GM12878 (cell line): ENCODE results near the gene MMP14. TPM values are rescaled to one million over a fixed set of nuclear protein-coding genes. Genes with fewer than 3 reads are reported as not detected.
A peak's percentile ranks its signal among the peaks of the same experiment; 100 is the strongest.
"Not testable (repeated sequence)": the region's sequence is repeated elsewhere in the genome, so short reads cannot be mapped to it uniquely, and the experiment has no call there.

Source experiments
- ATAC-seq: fragments of 200-7000 bp; cut with Tn5 transposase; 3 replicates; pipeline ENCODE4 v1.9.1; 2020; ENCODE audit warnings: mild to moderate bottlenecking, moderate library complexity
- BruUV-seq: library from RNA; stranded (reverse); fragments of 400-500 nt; replicated peaks from 2 replicates; lab custom pipeline; 2021; lab: Mats Ljungman, UMichigan
- CTCF ChIA-PET: fragments of 300-600 bp; sonication (Branson Sonifier 250); formaldehyde crosslinking; extraction: SDS; loops from one replicate; lab custom pipeline; 2021; ENCODE audit warnings: inconsistent platforms; lab: Yijun Ruan, JAX
- POLR2A ChIA-PET: fragments of 350-600 bp; formaldehyde crosslinking; extraction: SDS; loops from one replicate; lab custom pipeline; 2021; ENCODE audit warnings: inconsistent platforms; lab: Charles Lee
- RAD21 ChIA-PET: fragments of 300-600 bp; sonication (Branson Sonifier 250); formaldehyde crosslinking; loops from one replicate; lab custom pipeline; 2023; ENCODE audit warnings: antibody characterized with exemption; ENCODE audit not compliant: unreplicated experiment; lab: Charles Lee
- SMC1A ChIA-PET: fragments of 300-600 bp; sonication (Branson Sonifier 250); formaldehyde crosslinking; loops from one replicate; lab custom pipeline; 2023; ENCODE audit not compliant: unreplicated experiment, uncharacterized antibody; lab: Charles Lee
- DNase-seq: peaks from one replicate; pipeline ENCODE4 v3.0.0-alpha.2; 2011; ENCODE audit warnings: low read depth, low spot score
- FAIRE-seq: peaks from 3 replicates; lab custom pipeline; 2011; peaks lifted over from hg19 to GRCh38; lab: Jason Lieb, UNC
- H2AFZ ChIP-seq: 2 replicates; pipeline ENCODE4 v1.6.0; 2011; ENCODE audit warnings: low read depth, low read length, control low read depth; ENCODE audit not compliant: control insufficient read depth
- H3K27ac ChIP-seq: 2 replicates; pipeline ENCODE4 v1.5.1; 2011; ENCODE audit warnings: control low read depth; ENCODE audit not compliant: control insufficient read depth, insufficient read depth
- H3K27me3 ChIP-seq, 2 experiments: replicated peaks in 1 of 2; 2 replicates each; pipeline versions ENCODE4 v1.6.0 to v1.6.1; 2011; ENCODE audit warnings: low read length in 1 of 2; ENCODE audit not compliant: control insufficient read depth in 2 of 2, insufficient read depth in 2 of 2
- H3K36me3 ChIP-seq, 2 experiments: 2 replicates each; pipeline ENCODE4 v1.5.1; 2011; ENCODE audit warnings: low read length in 1 of 2; ENCODE audit not compliant: control insufficient read depth in 2 of 2, insufficient read depth in 2 of 2
- H3K4me1 ChIP-seq: 2 replicates; pipeline ENCODE4 v1.6.1; 2011; ENCODE audit warnings: mild to moderate bottlenecking, low read length, moderate library complexity, mixed read lengths; ENCODE audit not compliant: control insufficient read depth, insufficient read depth
- H3K4me2 ChIP-seq: 2 replicates; pipeline ENCODE4 v1.6.0; 2011; ENCODE audit warnings: control low read depth; ENCODE audit not compliant: control insufficient read depth, insufficient read depth
- H3K4me3 ChIP-seq: fragments of 200-600 bp; sonication (generic); 2 replicates; pipeline ENCODE4 v1.5.1; 2016
- H3K79me2 ChIP-seq: 2 replicates; pipeline ENCODE4 v1.6.0; 2011; ENCODE audit warnings: low read length; ENCODE audit not compliant: control insufficient read depth, insufficient read depth
- H3K9ac ChIP-seq: 2 replicates; pipeline ENCODE4 v1.8.0; 2011; ENCODE audit warnings: low read length, control low read depth, mixed read lengths; ENCODE audit not compliant: control insufficient read depth, insufficient read depth
- H3K9me3 ChIP-seq: replicated peaks from 3 replicates; pipeline ENCODE4 v1.5.1; 2011; ENCODE audit warnings: mild to moderate bottlenecking, low read length; ENCODE audit not compliant: control insufficient read depth, insufficient read depth
- H4K20me1 ChIP-seq: 2 replicates; pipeline ENCODE4 v1.6.0; 2011; ENCODE audit not compliant: control insufficient read depth, insufficient read depth
- ATF7 ChIP-seq: fragments of 450-650 bp; IDR thresholded peaks from 2 replicates; pipeline ENCODE4 v1.6.1; 2016; ENCODE audit warnings: low read depth, mild to moderate bottlenecking
- CBFB ChIP-seq: IDR thresholded peaks from 2 replicates; pipeline ENCODE4 v1.6.1; 2016; ENCODE audit warnings: antibody characterized with exemption, low read depth
- CHD1 ChIP-seq: IDR thresholded peaks from 2 replicates; pipeline ENCODE4 v1.6.1; 2012; ENCODE audit warnings: low read depth, low read length, improper control_type of control experiment
- PML ChIP-seq: IDR thresholded peaks from 2 replicates; pipeline ENCODE4 v1.6.1; 2012; ENCODE audit warnings: low read length, inconsistent platforms
- TCF7 ChIP-seq: IDR thresholded peaks from 2 replicates; pipeline ENCODE4 v1.6.1; 2014; ENCODE audit warnings: antibody characterized with exemption, borderline replicate concordance
- YBX1 ChIP-seq: fragments of 450-650 bp; IDR thresholded peaks from 2 replicates; pipeline ENCODE4 v1.6.1; 2016; ENCODE audit warnings: antibody characterized with exemption
- WGBS: methylation state at CpG from one replicate; pipeline ENCODE4 v1.1.6; 2016; ENCODE audit warnings: low lambda C conversion rate; ENCODE audit not compliant: insufficient replicate concordance, insufficient coverage; ENCODE audit errors: missing lambda C conversion rate; 5-methylcytosine and 5-hydroxymethylcytosine counted together
- in situ Hi-C: fragments of 300-500 bp; cut with MboI; formaldehyde crosslinking; loops from 9 replicates; pipeline ENCODE4 v1.14.3; 2018; ENCODE audit warnings: mixed read lengths
- intact Hi-C: fragments of 100-400 bp; cut with micrococcal nuclease; formaldehyde crosslinking; loops from one replicate; pipeline ENCODE4 v1.14.2; 2022; ENCODE audit not compliant: unreplicated experiment
- polyA plus RNA-seq, 11 experiments: library from polyadenylated mRNA; depleted of rRNA in 4 of 11; unstranded in 6 of 11; stranded (reverse) in 5 of 11; fragments of >200 nt; fragmentation: Nextera tagmentation in 4 of 11; fragmentation: Illumina TruSeq in 1 of 11; extraction: Ambion mirVana in 4 of 11; extraction: Trizol in 1 of 11; gene quantifications; 1 replicate in 1 of 11; 2 replicates in 10 of 11; pipeline versions ENCODE4 v1.2.1 to v1.2.3, GENCODE V29; 2011 to 2016; ENCODE audit warnings: inconsistent platforms in 2 of 11, missing spikeins in 2 of 11, low read depth in 1 of 11
- total RNA-seq, 4 experiments: library from RNA; depleted of rRNA in 3 of 4; stranded (reverse); fragments of >200 nt in 3 of 4; fragmentation: Illumina TruSeq in 1 of 4; extraction: Trizol in 1 of 4; gene quantifications; 2 replicates each; pipeline versions ENCODE4 v1.2.1 to v1.2.3, GENCODE V29; 2013 to 2021
- TF ChIP-seq, protein P1 (sequence below): fragments of 450-650 bp; formaldehyde crosslinking; IDR thresholded peaks from 2 replicates; pipeline ENCODE4 v1.4.0; 2020; ENCODE audit warnings: mild to moderate bottlenecking, moderate library complexity

MMP14 gene
- total and polyA plus RNA-seq, 10 of the 15 experiments (the other 5 are each of a cell fraction or from before 2014, with no cell fraction given), result 0.31 to 1.9 (median 0.70) TPM; not detected in 2

DNA sequence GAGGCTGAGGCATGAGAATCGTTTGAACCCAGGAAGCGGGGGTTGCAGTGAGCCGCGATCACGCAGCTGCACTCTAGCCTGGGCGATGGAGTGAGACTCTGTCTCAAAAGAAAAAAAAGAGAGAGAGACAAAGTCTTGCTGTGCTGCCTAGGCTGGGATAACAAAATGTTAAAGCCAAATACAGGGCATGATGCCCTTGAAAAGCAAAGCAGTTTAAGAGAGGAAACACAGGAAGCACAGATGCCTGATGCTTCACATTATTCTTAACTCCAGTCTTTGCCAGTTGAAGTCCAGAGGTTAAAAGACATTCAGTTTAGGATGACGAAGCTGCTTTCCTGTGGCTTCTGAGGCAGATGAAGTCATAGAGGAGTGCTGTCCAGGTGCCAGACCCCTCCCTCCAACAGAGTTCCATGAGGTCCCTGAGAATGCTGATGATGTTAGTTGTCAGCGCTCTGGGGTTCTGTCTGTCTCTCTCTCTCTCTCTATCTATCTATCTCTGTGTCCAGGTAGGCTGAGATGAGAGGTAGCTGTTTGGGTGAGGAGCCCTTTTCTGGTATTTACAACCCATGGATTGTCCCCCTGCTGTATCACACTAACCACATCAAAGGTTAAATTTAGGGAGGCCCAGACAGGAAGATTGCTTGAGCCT is 11.6 kb upstream of the MMP14 start (continued):
- TF ChIP-seq, protein P1, sequence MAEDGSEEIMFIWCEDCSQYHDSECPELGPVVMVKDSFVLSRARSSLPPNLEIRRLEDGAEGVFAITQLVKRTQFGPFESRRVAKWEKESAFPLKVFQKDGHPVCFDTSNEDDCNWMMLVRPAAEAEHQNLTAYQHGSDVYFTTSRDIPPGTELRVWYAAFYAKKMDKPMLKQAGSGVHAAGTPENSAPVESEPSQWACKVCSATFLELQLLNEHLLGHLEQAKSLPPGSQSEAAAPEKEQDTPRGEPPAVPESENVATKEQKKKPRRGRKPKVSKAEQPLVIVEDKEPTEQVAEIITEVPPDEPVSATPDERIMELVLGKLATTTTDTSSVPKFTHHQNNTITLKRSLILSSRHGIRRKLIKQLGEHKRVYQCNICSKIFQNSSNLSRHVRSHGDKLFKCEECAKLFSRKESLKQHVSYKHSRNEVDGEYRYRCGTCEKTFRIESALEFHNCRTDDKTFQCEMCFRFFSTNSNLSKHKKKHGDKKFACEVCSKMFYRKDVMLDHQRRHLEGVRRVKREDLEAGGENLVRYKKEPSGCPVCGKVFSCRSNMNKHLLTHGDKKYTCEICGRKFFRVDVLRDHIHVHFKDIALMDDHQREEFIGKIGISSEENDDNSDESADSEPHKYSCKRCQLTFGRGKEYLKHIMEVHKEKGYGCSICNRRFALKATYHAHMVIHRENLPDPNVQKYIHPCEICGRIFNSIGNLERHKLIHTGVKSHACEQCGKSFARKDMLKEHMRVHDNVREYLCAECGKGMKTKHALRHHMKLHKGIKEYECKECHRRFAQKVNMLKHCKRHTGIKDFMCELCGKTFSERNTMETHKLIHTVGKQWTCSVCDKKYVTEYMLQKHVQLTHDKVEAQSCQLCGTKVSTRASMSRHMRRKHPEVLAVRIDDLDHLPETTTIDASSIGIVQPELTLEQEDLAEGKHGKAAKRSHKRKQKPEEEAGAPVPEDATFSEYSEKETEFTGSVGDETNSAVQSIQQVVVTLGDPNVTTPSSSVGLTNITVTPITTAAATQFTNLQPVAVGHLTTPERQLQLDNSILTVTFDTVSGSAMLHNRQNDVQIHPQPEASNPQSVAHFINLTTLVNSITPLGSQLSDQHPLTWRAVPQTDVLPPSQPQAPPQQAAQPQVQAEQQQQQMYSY, result no peak
- TF ChIP-seq ATF7 (peak; percentile 48), YBX1 (no peak), TCF7 (peak; percentile 88; the same call in 1 of the 2 replicates), CBFB (peak; percentile 59; the same call in 1 of the 2 replicates), CHD1 (no peak), PML (no peak)

DNA sequence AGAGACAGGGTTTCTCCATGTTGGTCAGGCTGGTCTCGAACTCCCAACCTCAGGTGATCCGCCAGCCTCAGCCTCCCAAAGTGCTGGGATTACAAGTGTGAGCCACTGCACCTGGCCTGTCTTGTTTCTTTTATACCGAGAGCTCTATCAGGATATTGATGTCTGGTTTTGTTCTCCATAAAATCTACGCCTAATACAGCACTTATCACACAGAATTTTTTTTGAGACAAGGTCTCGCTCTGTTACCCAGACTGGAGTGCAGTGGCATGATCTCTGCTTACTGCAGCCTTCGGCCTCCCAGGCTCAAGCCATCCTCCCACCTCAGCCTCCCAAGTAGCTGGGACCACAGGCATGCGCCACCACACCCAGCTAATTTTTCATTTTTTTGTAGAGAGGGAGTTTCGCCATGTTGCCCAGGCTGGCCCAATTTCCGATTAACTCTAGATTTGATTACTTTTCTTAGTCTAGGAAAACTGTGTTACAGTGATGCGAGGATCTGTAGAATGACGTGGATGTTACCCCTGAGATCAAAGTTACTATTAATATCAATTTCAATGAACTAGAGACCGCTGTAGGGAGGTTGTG is 7.2 kb upstream of the MMP14 start:
- CTCF ChIA-PET, result interaction anchor here (1.0 to 6.4 kb wide), 5 partner anchors 10 to 154 kb away, joined by 3 to 55 read pairs (median 3); no protein-coding TSS in a partner anchor
- TSS peak; percentile 78 for BruUV-seq
- Histone ChIP-seq H3K4me2 (peak overlapping the region; percentile 75), H3K79me2 (peaks cover 13% of the 10 kb centered on the region), H3K4me1 (peaks cover 18% of the 10 kb centered on the region), H3K4me3 (peak overlapping the region; percentile 98; the same call in 1 of the 2 replicates), H3K9ac (peak overlapping the region; percentile 49; the same call in 1 of the 2 replicates), H3K27ac (peak overlapping the region; percentile 41), H2AFZ (peak overlapping the region; percentile 97)
- SMC1A ChIA-PET, result interaction anchor here (0.7 to 4.1 kb wide), 8 partner anchors 15 to 29 kb away, joined by 3 to 20 read pairs (median 4); no protein-coding TSS in a partner anchor
- intact Hi-C loops, H3K9me3 ChIP-seq, H3K36me3 ChIP-seq, DNase-seq, in situ Hi-C loops, H3K27me3 ChIP-seq, FAIRE-seq, ATAC-seq, H4K20me1 ChIP-seq: not testable (repeated sequence)
- RAD21 ChIA-PET, result interaction anchor here (0.6 to 2.5 kb wide), 7 partner anchors 17 to 101 kb away, joined by 3 to 7 read pairs (median 3); partner anchors contain the start of gene OXA1L
- POLR2A ChIA-PET, result interaction anchor here (0.6 to 0.9 kb wide), 4 partner anchors 10 to 248 kb away, joined by 3 to 5 read pairs (median 4); no protein-coding TSS in a partner anchor
- 79% methylated on average over 12 of the region's 12 CpGs for WGBS
